ENCODE measurements around the gene DHODH.
"Not testable (repeated sequence)": the region's sequence is repeated elsewhere in the genome, so short reads cannot be mapped to it uniquely, and the experiment has no call there.

DHODH gene

GRCh38 chr16:72051818-72052217 is 43.3 kb downstream of the DHODH start:
- Mint-ChIP-seq H3K4me1 (no peaks in the 10 kb centered on the region), H3K36me3 (ENCODE audit: low read depth) (peaks cover 8% of the 10 kb centered on the region), H3K4me3 (no peak overlapping the region), H3K27me3 (ENCODE audit: low read depth) (peaks cover 12% of the 10 kb centered on the region), H3K27ac (no peak overlapping the region), H3K9me3 (peaks cover 8% of the 10 kb centered on the region)
- no peak for TF ChIP-seq CTCF (IDR thresholded peaks at IDR 0.05; ENCODE audit: unreplicated experiment in 3 of 3)

- H3K4me3 Mint-ChIP-seq; H3K27ac Mint-ChIP-seq; H3K36me3 Mint-ChIP-seq (ENCODE audit: low read depth); H3K4me1 Mint-ChIP-seq; H3K9me3 Mint-ChIP-seq: not testable (repeated sequence)
- H3K27me3 Mint-ChIP-seq (ENCODE audit: low read depth) = peaks cover 17% of the 10 kb centered on the region
Measured at GRCh38 chr16:72054254-72054847, 45.8 kb downstream of the DHODH start, which contains the start of gene HP. Gene HP (plus strand): TSS chr16:72054505. CDS start chr16:72054653, 148 bp downstream.

- no peaks in the 10 kb centered on the region for H3K9me3 Mint-ChIP-seq
- H3K4me1 Mint-ChIP-seq = no peaks in the 10 kb centered on the region
- no peak overlapping the region for H3K4me3 Mint-ChIP-seq
- H3K27me3 Mint-ChIP-seq (ENCODE audit: low read depth) = peaks cover 12% of the 10 kb centered on the region
- TF ChIP-seq CTCF (IDR thresholded peaks at IDR 0.05; ENCODE audit: unreplicated experiment in 3 of 3) = no peak
- H3K27ac Mint-ChIP-seq = no peak overlapping the region
- no peaks in the 10 kb centered on the region for H3K36me3 Mint-ChIP-seq (ENCODE audit: low read depth)
Measured at GRCh38 chr16:72055911-72056310, 47.4 kb downstream of the DHODH start.

GRCh38 chr16:72057313-72057712 is 48.8 kb downstream of the DHODH start:
- not testable (repeated sequence) for H3K9me3 Mint-ChIP-seq; H3K4me3 Mint-ChIP-seq; H3K27ac Mint-ChIP-seq; H3K36me3 Mint-ChIP-seq (ENCODE audit: low read depth); H3K4me1 Mint-ChIP-seq
- H3K27me3 Mint-ChIP-seq (ENCODE audit: low read depth) = peaks cover 12% of the 10 kb centered on the region

GRCh38 chr16:72059060-72059459 is 50.5 kb downstream of the DHODH start:
- not testable (repeated sequence) for H3K27ac Mint-ChIP-seq; H3K27me3 Mint-ChIP-seq (ENCODE audit: low read depth); H3K4me1 Mint-ChIP-seq; H3K36me3 Mint-ChIP-seq (ENCODE audit: low read depth); H3K4me3 Mint-ChIP-seq; H3K9me3 Mint-ChIP-seq

- peaks cover 5% of the 10 kb centered on the region for H3K27me3 Mint-ChIP-seq (ENCODE audit: low read depth)
- no peak overlapping the region for H3K27ac Mint-ChIP-seq
- H3K4me3 Mint-ChIP-seq = no peak overlapping the region
- H3K9me3 Mint-ChIP-seq = no peaks in the 10 kb centered on the region
- H3K36me3 Mint-ChIP-seq (ENCODE audit: low read depth) = no peaks in the 10 kb centered on the region
- H3K4me1 Mint-ChIP-seq = no peaks in the 10 kb centered on the region
- no peak for TF ChIP-seq CTCF (IDR thresholded peaks at IDR 0.05; ENCODE audit: unreplicated experiment in 3 of 3)
Measured at GRCh38 chr16:72060405-72060804, 51.9 kb downstream of the DHODH start.

- Mint-ChIP-seq H3K4me1 (no peaks in the 10 kb centered on the region), H3K27me3 (ENCODE audit: low read depth) (peaks cover 5% of the 10 kb centered on the region), H3K36me3 (ENCODE audit: low read depth) (no peaks in the 10 kb centered on the region), H3K9me3 (no peaks in the 10 kb centered on the region), H3K4me3 (no peak overlapping the region), H3K27ac (no peak overlapping the region)
- TF ChIP-seq CTCF (IDR thresholded peaks at IDR 0.05; ENCODE audit: unreplicated experiment in 3 of 3) = no peak
Measured at GRCh38 chr16:72061564-72061963, 53.0 kb downstream of the DHODH start.
